IPS DF 4.7 (cell line): ENCODE results near the gene NOP9.

Source experiments
- DNase-seq: peaks from one replicate; pipeline ENCODE4 v3.0.0-alpha.2; 2013; ENCODE audit warnings: low spot score; ENCODE audit errors: extremely low read depth

Gene NOP9

DNA sequence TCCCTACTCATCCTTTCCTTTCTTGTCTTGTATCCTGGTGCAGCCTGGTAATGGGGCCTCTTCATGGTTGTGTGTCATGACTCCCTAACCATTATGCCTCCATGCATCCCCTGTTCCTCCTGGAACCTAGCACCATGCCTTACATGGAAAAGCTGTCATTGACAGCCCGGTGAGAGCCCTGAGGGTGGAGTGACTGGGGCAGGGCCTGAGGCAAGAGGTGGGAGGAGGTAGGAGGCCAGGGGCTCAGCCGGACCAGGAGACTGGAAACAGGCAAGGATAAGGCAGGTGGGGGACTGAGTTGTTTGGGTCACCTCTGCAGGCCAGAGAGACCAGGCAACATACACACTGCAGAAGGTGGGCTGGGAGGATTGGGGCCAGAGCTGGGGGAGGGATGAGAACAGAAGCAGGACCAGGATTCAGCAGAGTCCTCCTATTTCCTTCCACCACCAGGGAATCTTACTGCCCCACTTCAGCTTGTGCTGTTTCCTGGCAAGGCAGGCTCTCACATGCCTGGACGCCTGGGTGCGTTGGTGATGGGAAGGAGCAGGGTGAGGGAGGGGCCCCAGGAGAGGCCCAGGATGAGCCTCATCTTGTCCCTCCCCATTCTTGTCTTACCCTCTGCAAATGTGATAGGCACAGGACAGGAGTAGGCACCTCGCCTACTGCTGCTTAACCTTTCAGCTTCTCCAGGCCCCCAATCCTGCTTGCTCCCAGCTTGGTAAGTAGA is 10.1 kb downstream of the NOP9 start, which contains the start of gene LTB4R2:
Gene LTB4R2 (plus strand): TSS at position 603 of the 727 bp plus-strand sequence. CDS start 525 bp downstream, outside the sequence.
- no peak for DNase-seq

DNA sequence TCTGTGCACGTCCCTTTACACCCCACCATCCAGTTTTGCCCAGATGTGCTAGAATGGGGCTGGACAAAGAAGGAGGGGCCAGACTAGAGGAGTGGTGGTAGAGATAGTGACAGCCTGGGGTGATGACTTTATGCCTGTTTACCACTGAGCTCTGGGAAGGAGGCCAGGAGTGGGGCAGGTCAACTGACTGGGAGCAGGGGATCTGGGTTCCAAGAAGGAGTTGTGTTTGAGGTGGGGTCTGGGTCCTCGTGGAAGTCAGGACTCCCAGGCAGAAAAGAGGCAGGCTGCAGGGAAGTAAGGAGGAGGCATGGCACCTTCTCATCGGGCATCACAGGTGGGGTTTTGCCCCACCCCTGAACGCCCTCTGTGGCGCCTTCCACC is 10.6 kb downstream of the NOP9 start:
- no peak for DNase-seq

DNA sequence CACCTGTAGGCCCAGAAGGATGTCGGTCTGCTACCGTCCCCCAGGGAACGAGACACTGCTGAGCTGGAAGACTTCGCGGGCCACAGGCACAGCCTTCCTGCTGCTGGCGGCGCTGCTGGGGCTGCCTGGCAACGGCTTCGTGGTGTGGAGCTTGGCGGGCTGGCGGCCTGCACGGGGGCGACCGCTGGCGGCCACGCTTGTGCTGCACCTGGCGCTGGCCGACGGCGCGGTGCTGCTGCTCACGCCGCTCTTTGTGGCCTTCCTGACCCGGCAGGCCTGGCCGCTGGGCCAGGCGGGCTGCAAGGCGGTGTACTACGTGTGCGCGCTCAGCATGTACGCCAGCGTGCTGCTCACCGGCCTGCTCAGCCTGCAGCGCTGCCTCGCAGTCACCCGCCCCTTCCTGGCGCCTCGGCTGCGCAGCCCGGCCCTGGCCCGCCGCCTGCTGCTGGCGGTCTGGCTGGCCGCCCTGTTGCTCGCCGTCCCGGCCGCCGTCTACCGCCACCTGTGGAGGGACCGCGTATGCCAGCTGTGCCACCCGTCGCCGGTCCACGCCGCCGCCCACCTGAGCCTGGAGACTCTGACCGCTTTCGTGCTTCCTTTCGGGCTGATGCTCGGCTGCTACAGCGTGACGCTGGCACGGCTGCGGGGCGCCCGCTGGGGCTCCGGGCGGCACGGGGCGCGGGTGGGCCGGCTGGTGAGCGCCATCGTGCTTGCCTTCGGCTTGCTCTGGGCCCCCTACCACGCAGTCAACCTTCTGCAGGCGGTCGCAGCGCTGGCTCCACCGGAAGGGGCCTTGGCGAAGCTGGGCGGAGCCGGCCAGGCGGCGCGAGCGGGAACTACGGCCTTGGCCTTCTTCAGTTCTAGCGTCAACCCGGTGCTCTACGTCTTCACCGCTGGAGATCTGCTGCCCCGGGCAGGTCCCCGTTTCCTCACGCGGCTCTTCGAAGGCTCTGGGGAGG is 11.3 kb downstream of the NOP9 start, which contains the start of gene LTB4R:
Gene LTB4R (plus strand): TSS at position 857 of the 959 bp plus-strand sequence. CDS start 4,150 bp downstream, outside the sequence.
- no peak for DNase-seq

DNA sequence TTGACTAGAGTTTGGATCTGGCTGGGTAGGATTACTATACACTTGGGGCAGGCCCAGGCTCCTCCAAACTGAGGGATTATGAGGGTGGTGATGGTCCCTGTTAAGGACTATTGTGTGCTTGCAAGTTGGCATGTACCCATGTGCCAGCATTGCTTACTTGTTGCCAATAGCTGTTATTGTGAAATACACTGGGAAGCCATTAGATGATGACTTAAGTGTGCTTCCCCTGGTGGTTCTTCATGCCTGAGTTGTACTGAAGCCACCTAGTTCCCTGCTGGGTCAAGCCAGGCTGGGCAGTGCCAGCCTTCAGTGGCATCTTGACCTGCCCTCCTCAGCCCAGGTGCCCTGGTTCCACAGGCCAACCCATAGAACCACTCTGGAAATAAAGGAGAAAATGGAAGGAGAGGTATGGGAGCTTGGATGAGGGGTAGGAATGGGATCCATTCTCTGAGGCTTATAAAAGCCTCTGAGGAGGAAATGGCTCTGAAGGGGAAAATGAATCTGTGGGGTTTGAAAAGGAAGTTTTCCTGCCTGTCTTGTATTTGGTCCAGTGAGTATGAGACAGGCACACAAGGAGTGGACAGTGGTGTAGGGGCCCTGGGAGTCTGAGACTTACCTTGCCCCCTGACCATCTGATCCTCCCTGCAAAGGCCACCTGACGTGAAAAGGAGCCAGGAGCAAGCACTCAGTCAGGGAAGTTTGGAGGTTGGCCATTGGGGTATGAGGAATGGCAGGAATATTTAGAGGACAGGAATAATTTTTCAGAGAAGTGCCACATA is 12.4 kb downstream of the NOP9 start:
- DNase-seq: no peak

DNA sequence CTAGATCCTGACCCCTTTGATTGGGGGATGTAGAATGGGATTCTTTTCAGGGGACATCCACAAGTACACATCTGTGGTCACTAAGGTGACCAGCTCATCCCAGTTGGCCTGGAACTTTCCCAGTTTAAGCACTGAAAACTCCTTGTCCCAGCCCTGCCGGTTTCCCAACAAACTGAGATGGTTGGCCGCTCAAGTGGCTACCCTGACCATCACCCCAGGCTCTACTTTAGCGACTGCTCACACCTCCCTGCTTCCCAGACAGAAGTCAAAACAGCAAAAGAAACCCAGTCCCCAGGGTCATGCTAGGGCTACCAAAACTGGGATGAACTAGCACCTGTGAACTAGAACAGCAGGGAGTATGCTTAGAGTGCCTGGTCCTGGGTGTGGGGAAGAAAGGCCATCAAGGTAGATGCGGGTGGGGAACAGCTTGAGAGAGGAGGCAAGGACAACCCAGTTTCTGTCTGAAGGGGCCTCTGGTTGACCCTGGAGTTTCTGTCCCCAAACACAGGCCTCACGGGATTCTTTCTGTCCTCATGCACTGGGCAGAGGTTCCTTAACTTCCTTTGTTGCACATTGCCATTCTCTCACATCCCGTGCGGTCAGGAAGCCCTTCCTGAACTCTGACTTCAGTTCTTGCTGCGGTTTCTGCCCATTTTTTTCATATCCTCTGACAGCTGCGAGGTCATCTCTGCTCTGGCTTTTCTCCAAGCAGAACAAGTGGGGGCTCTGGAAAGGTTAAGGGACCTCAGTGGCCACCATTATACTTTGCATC is 13.3 kb downstream of the NOP9 start:
- no peak for DNase-seq

DNA sequence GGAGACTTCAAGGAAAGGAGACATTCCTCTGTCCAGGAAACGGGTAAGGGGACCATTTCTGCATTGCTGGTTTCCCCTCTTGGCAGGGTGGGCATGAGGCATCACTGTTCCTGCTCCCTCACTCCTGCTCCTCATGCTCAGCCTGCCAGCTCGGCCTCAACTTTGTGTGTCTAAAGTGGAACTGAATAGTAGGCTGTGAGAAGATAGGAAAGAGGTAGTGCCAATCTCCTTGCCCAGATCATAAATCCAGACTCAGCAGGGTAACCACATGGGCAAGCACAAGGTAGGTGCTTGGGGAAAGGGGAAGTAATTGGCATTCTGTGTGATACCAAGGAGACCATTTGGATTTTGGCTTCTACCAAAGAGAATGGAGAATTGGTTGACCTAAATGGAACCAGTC is 14.3 kb downstream of the NOP9 start:
- no peak for DNase-seq

DNA sequence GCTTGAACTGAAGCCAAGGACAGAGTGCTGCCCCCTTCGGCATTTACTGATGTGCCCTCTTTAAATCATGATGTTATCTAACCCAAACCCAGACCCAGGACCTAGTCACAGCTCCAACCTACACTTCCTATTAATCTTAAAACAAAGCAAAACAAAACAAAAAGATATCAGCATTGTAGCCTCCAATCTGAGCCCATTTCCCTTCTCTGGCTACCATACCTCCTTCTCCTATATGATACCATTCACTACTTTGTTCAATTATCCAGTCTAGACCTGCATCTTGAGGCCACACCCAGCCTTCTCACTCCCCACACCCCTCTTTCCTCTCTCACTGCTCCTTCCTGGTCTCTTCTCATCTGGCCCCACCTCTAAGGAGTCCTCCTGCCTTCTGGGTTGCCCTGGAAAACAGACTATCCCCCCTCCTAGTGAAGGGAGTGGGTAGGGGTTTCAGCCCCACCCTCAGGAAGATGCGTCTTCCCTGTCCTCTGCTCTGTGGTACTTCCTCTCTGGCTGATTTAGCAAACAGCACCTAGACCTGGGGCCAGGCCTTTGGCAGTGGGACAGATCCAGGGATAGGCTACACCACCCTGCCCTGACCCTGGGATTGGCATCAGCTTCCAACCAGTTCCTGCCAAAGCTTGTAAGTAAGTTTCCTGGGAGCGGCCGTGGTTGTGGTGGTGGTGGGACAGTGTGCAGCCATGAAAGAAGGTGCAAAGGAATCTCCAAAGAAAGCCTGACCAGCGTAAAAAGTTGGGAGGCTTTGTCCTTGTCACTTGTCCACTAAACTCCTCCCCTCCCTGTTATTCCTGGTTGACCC is 14.9 kb downstream of the NOP9 start:
- DNase-seq: no peak

DNA sequence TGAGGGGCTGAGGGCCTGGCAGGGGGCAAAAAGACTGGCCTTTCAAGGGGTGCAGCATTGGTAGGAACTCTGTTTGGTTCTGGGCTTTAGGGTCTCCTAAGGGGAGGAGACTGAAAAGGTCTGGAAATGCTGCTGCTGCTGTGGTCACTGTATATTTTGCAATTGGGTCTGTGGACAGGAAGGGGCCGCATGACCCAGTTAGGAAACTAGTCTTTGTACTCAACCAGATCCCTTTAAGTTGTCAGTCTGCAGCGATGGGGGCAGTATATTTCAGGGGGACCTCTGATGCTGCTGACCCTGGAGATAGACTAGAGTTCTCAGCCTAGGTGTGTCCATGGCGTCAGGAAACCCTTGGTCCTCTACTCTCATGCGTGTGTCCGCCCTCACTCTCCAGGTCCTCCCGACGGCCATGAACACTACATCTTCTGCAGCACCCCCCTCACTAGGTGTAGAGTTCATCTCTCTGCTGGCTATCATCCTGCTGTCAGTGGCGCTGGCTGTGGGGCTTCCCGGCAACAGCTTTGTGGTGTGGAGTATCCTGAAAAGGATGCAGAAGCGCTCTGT is 15.7 kb downstream of the NOP9 start:
- DNase-seq: no peak

DNA sequence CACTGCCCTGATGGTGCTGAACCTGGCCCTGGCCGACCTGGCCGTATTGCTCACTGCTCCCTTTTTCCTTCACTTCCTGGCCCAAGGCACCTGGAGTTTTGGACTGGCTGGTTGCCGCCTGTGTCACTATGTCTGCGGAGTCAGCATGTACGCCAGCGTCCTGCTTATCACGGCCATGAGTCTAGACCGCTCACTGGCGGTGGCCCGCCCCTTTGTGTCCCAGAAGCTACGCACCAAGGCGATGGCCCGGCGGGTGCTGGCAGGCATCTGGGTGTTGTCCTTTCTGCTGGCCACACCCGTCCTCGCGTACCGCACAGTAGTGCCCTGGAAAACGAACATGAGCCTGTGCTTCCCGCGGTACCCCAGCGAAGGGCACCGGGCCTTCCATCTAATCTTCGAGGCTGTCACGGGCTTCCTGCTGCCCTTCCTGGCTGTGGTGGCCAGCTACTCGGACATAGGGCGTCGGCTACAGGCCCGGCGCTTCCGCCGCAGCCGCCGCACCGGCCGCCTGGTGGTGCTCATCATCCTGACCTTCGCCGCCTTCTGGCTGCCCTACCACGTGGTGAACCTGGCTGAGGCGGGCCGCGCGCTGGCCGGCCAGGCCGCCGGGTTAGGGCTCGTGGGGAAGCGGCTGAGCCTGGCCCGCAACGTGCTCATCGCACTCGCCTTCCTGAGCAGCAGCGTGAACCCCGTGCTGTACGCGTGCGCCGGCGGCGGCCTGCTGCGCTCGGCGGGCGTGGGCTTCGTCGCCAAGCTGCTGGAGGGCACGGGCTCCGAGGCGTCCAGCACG is 16.4 kb downstream of the NOP9 start:
- no peak for DNase-seq

DNA sequence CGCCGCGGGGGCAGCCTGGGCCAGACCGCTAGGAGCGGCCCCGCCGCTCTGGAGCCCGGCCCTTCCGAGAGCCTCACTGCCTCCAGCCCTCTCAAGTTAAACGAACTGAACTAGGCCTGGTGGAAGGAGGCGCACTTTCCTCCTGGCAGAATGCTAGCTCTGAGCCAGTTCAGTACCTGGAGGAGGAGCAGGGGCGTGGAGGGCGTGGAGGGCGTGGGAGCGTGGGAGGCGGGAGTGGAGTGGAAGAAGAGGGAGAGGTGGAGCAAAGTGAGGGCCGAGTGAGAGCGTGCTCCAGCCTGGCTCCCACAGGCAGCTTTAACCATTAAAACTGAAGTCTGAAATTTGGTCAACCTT is 16.9 kb downstream of the NOP9 start:
- no peak for DNase-seq

DNA sequence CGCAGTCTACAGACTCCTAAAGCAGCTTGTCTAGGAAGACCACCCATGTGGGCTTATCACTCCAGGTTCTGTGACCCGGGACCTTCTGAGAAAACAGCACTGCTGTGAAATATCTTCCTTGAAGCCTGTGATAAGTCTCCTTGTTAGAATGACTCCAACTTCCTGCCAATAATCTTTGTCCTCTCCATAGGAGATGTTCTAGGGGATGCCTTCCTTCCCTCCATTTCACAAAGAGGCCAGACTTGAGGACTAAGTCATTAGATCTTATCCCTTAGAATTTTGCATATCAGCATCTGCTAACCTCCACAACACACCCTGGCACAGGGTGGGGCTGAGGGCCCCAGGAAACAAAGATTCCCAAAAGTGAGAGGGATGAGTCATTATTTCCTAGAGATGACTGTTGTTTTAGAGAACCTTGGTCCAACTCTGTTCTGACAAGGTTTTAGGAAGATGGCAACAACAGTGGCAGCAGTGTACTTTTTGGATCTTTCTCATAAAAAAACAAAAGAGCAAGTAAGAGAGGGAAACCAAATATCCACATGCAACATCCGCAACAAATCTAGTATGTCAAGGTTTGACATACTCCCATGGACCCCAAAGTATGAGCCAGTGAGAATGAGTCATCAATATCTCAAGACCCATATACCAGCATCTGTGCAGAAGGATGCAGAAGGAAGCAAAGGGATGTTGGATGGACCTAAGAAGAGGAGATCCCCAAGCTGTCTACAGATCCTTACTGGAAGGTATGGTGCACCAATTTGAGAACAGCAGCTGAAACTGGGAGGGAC is 17.7 kb downstream of the NOP9 start:
- no peak for DNase-seq

DNA sequence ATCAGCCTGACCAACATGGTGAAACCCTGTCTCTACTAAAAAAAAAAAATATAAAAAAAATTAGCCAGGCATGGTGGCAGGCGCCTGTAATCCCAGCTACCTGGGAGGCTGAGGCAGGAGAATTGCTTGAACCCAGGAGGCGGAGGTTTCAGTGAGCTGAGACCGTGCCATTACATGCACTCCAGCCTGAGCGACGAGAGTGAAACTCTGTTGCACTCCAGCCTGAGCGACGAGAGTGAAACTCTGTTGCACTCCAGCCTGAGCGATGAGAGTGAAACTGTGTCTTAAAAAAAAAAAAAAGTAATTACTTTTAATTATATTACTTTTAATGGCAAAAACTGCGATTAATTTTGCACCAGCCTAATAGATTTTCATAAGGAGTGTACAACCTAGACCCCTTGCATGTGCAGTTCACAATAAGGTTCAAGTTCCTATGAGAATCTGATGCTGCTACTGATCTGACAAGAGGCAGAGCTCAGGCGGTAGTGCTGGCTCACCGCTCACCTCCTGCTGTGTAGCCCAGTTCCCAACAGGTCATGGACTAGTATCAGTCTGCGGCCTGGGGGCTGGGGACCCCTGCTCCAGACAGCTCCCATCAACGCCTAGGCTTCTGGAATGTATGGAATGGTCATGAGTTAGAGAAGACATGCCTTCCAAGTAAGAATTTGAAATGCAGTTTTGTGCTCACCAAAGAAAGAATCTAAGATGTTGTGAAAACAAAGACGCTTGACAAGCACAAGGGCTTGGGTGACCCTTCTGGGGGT is 21.7 kb downstream of the NOP9 start:
- no peak for DNase-seq

DNA sequence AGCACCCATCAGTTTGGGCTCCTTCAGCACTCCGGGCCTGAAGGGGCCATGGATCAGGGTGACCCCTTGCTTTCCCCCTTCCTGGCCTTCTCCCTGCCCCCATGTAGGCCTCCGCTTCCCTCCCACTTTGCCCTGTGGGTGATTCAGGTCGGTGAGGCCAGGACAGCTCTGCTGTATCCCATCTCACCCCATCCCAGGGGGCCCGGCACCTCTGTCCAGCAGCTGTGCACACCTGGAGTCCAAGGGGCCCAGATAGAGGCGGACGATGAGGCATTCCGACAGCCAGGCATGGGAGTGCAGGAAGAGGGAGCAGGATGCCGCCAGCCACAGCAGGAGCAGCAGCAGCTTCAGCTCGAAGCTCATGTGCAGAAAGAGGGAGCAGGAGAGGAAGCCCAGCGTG is 23.0 kb downstream of the NOP9 start:
- no peak for DNase-seq

DNA sequence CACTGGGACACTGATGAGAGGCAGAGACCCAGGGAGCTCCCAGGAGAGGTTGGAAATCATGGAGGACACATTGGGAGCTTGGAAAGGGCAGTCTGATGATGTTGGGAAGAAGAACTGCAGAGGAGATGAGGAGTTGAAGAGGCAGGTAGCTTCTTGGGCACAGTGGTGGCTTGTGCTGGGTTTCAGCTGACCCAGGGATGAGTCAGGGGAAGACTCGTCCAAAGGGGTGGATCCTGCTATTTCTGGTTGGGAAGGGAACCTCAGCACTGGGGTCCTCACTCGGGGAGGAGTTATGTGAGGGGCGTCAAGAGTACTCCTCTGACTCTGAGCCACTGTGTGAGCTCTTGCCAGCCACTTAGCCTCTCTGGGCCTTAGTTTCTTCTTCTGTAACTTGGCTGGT is 23.7 kb downstream of the NOP9 start:
- DNase-seq: no peak

DNA sequence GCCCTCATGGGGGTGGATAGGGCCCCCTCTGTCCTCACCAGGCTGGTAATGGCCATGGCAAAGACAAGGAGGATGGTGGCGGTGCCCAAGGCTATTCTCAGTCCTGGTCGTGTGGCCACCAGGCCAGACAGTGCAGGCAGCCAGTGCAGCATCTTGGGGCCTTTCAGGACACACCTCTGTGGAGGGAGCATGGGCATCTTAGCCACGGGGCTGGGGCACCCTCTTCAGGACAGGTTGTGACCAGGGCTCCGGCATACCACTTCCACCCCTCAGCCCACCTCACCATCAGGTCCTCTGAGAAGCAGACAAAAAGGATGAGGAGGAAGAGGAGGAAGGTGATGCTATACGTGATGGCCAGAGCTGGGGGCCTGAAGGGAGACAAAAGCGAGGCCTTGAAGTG is 24.4 kb downstream of the NOP9 start:
- DNase-seq: no peak

DNA sequence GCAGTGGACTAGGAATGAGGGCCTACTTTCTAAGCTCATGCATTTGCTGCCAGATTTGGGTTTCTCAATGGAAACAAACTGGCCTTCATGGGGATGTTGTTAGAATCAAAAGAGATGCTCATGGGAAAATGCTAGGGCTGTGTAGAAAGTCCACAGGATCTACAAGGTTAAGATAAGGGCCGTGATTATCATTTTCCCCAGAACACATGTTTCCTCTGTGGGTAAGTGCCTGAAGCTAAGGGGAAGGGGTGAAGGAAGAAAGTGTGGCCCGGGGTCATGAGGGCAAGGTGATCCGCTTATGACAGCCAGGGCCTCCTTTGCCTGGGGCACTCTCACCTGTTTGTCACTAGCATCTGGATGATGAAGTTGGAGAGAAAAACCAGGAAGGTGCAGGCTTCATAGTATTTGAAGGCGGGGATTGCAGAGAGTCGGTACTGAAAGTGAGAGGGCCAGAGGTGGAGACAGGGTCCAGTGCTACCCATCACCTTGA is 25.4 kb downstream of the NOP9 start:
- no peak for DNase-seq

DNA sequence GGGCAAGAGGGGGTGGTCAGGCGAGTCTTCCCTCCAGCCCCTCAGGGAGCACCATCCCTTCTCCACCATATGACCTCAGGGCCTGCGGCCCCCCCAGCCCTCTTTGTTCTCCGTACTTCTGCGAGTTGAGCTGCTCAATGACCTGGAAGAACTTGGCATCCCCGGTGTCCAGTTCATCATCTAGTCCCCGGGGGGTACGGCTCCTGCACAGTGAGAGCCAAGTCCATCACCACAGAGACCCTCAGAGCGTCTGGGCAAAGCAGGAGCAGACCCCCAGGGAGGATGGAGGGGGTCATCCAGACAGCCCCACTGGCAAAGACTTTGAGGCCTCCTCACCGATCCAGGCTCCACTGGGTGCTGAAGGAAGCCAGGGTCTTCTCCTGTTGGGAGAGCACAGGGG is 26.3 kb downstream of the NOP9 start:
- no peak for DNase-seq
